ENCODE data around the gene PIK3CB.

PIK3CB gene

DNA sequence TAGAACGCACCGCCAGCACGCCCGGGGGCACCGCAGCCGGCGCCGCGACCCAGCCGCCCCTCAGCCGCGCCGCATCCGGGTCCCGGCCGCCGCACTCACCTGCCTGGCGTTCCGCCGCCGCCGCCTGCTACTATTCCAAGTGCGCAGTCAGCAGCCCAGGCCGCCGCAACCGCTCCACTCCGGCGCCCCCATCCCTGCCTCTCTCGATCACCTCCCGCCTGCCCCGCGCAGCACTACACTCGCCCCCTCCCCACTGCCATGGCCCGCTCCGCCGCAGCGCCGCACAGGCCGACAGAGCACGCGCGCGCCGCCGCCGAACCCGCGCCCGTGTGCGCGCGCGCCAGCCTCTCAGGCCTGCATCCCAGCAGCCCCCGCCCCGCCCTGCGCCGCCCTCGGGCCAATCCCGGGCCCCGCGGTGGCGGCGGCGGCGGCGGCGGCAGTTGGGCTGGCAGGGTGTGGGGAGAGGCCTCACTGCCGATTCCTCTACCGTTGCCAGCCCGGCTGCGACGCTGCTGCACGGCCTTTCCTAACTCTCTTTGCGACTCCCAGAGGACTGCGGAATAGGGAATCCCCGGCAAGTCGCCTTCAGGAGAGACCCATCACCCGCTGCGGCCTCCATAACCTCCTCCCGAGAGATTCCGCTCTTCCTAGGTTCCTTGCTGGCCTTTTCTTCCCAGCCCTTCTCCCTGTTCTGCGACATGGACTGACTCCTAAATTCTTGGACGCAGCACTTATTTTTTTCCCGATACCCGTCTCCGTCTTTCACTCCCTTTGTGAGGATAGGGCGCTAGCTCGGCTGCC is at the start of gene PIK3CB:
TSS of gene PIK3CB (minus strand) at position 333 of the 801 bp plus-strand sequence. CDS start 75,585 bp downstream, outside the sequence.
- intact Hi-C loops (cut with DNase I) = loop anchor here (2.0 to 10.0 kb wide), 3 partner anchors 60 to 222 kb away; no protein-coding TSS in a partner anchor
- peak; percentile 58 to 96 (median 92) for DNase-seq

- DNase-seq = no peak
- intact Hi-C loops (cut with DNase I) = no loop called here
Observed at GRCh38 chr3:138881233-138881632, 46.5 kb upstream of the PIK3CB start.

DNA sequence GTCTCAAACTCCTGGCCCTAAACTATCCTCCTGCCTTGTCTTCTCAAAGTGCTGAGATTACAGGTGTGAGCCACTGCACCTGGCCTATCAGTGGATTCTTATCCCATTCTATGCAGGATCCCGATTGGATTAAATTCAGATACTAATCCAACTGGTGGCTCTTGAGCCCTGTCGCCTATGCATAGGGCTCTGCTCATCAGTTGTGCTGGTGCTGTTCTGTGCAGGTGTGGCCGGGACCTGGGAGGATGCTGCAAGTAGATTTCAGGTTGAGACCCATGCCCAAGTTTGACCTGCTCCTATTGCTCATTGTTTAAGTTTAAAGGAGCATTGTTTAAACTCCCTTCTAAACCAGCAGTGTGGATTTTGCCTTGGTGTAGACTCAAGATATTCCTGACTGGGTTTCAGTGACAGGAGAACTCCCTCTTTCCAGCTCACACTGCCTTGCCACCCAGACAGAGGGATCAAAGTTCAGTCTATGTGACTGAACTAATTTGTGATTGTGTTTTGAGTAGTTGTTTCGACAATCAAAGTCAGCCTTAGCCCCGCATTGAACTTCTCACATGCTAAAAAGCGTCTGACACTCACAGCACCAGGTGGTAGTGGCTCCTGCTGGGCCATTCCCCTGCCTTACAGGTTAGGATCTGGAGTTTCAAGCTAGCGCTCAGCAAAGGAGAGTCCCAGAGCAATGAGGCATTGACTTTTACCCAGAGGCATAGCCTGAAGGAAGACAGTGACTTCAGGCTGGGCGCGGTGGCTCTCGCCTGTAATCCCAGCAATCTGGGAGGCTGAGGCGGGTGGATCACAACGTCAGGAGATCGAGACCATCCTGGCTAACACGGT is 45.0 kb upstream of the PIK3CB start:
- intact Hi-C loops (cut with DNase I) = no loop called here
- DNase-seq = no peak

GRCh38 chr3:138877226-138877625 is 42.5 kb upstream of the PIK3CB start:
- DNase-seq = no peak
- intact Hi-C loops (cut with DNase I) = no loop called here

DNA sequence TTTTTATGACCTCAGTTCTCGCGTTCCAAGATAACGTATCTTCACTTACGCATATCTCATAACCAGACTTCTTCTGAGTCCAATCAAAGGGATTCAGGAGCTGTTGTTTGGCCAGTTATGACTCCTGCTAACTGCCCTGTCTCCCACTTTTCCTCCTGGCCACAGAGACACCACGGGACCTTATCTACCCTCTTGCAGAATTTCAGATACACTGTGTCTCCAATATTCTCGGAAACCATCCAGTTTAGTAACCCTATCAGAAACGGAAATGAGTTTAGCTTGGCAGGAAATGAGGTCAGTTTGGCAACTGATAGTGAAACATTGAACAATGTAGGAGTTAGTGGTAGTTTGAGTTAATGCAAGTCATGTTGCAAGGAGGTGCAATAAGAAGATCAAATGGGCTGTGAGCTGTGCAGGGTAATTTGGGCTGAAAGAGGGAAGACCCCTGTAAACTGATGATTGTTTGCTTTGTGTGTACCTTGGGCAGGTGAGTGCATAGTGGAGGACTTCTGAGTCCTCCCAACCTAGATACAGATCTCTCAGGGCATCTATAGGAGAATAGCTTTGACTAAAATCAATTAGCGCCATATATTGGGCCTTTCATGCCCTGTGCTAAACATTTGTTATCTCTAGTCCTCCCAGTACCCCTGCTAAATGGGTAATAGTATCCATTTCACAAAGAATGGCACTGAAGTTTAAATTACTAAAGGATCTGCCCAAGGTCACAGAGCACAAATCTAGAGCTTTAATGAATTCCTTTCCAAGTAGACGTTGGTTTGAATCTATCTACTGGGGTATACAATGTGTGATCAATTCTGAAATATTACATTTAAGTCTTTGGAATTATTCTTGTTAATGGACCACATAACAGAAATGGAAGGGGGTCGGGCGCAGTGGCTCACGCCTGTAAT is 41.3 kb upstream of the PIK3CB start:
- DNase-seq = no peak
- intact Hi-C loops (cut with DNase I) = no loop called here

DNA sequence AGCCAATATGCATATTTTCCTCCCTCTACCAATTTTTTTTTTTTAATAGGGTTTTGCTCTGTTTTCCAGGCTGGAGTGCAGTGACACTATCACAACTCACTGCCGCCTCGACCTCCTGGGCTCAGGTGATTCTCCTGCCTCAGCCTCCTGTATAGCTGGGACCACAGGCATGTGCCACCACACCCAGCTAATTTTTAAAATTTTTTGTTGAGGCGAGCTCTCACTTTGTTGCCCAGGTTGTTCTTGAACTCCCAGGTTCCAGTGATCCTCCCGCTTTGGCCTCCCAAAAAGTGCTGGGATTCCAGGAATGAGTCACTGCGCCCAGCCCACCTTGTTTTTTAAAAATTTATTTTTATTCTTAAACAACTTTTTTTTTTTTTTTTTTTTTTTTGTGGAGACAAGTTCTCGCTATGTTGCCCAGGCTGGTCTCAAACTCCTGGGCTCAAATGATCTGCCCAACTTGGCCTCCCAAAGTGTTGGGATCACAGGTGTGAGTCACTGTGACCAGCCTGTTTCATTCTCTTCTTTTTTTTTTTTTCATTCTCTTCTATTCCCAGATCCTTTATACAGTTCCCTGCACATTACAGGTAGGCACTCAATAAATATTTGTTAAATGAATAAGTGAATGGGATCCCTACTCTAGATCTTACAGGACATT is 40.5 kb upstream of the PIK3CB start:
- DNase-seq = no peak
- intact Hi-C loops (cut with DNase I) = no loop called here

GRCh38 chr3:138873471-138874278 is 38.9 kb upstream of the PIK3CB start:
- intact Hi-C loops (cut with DNase I) = no loop called here
- no peak for DNase-seq

GRCh38 chr3:138872632-138873031 is 37.9 kb upstream of the PIK3CB start:
- DNase-seq = no peak
- intact Hi-C loops (cut with DNase I) = no loop called here

- intact Hi-C loops (cut with DNase I) = no loop called here
- no peak for DNase-seq
Observed at GRCh38 chr3:138867996-138868395, 33.3 kb upstream of the PIK3CB start.

DNA sequence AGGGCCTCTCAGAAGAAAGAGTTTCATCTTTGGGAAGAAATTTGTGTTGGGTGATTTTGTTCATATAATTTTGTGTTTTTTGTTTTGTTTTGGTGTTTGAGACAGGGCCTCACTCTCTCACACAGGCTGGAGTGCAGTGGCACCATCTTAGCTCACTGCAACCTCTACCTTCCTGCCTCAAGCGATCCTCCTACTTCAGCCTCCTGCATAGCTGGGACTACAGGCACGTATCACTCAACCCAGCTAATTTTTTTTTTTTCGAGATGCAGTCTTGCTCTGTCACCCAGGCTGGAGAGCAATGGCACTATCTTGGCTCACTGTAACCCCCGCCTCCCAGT is 29.0 kb upstream of the PIK3CB start:
- intact Hi-C loops (cut with DNase I) = no loop called here
- DNase-seq = no peak

DNA sequence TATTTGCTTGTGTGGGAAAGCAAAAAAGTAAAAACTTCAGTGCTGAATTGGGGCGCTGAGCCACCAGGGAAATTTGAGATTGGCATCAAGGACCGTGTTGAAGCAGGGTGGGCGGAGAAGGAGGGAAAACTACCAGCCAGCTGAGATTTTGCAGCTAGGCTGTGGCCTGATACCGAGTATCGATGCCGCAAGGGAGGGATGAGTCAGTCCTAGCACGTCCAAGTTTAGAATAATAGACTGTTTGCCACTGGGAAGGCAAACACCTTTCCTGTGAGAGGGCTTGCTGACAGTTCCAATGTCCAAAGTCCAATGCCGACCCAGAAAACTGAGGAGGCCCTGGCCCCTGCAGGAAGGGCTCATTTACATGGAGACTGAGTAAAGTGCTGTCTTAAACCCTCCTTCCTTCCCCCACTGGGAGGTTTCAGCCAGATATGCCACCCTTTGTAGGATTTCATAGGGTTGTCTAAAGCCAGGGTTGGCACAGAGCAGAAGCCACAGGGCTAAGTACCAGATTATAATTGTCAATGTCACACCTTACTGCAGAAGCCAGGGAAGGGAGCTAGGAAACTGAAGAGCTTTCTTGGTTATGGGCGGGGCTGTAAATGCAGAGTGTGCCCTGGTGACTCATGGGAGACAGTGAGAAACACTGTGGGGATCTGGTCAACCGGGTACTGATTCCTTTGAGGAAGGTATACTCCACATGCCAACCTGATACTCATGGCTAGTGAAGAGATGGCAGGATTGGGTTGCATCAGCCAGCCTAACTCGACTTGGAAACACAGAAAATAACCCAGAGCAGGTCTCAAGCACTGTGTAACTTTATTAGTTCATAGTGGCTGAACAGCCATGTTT is 28.4 kb upstream of the PIK3CB start:
- peak; percentile 14 to 88 (median 57) for DNase-seq
- intact Hi-C loops (cut with DNase I) = no loop called here

DNA sequence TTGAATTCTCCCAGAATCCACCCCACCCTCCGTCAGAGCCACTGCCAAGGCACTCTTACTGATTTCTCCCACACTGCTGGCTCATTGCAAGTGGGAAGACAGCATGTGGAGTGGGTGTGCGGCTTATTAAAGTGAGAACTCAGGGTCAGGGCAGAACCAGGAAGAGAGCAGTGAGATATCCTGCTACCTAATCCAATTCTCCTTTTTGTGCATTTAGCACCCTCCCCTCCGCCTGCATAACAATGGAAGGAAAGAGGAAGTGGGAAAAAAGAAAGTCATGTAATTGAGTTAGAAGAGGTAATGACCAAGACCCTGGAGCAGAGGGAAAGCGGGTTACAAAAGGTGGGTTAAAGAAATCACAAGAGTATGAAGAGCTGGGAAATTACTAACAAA is 27.8 kb upstream of the PIK3CB start:
- intact Hi-C loops (cut with DNase I) = no loop called here
- peak in 41 of 42 donors; percentile 14 to 87 (median 53) for DNase-seq

- peak in 16 of 42 donors; percentile 2 to 64 (median 17) for DNase-seq
- intact Hi-C loops (cut with DNase I) = no loop called here
Observed at GRCh38 chr3:138861798-138862197, 27.1 kb upstream of the PIK3CB start.

- DNase-seq = no peak
- intact Hi-C loops (cut with DNase I) = no loop called here
Observed at GRCh38 chr3:138856799-138857198, 22.1 kb upstream of the PIK3CB start.

GRCh38 chr3:138854940-138855339 is 20.2 kb upstream of the PIK3CB start:
- DNase-seq = no peak
- intact Hi-C loops (cut with DNase I) = no loop called here

DNA sequence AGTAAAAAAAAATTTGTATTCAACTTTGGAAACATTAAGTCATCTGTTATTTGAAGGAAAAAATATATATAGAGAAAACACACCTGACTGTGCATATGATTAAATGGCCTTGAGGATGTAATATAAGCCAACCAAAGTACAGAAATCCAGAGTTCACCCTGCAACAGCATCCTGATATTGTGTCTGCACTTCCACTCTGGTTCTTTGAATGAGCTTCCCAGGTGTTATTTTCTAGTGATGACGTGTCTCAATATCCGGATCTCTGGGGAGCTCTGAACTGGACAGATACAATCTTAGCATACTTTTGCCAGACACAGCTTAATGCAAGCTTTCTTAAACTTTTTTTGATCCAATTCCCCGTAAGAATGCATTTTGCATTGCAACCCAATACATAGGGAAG is 19.5 kb upstream of the PIK3CB start:
- no peak for DNase-seq
- intact Hi-C loops (cut with DNase I) = no loop called here

- no peak for DNase-seq
- intact Hi-C loops (cut with DNase I) = no loop called here
Observed at GRCh38 chr3:138850151-138850550, 15.4 kb upstream of the PIK3CB start.
